ENCODE data around the gene TP53I11.

The TP53I11 gene, protein sequence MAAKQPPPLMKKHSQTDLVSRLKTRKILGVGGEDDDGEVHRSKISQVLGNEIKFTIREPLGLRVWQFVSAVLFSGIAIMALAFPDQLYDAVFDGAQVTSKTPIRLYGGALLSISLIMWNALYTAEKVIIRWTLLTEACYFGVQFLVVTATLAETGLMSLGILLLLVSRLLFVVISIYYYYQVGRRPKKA

GRCh38 chr11:44950625-44951476, at the start of gene TP53I11:
Gene TP53I11 (minus strand): TSS chr11:44950883. CDS start chr11:44938335, 12,548 bp downstream.
- DNase-seq: no peak

DNA sequence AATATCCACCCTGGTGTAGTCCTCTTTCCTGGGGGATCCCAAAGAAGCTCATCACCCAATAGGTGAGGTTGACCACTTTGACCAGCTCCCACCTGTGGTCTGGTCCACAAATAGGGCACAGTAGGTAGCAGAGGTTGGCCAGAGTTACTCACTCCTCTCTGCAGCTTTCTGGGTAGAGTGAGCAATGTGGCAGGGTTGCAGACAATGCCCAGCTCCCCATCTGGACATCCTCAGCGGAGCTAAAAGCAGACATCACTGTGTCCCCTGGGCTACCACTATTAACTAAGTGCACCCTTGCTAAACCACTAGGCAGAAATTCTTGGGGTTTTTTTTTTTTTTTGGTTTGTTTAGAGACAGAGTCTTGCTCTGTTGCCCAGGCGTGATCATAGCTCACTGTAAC, 48.4 kb upstream of the TP53I11 start:
- DNase-seq: no peak

- DNase-seq: no peak
These were observed 47.4 kb upstream of the TP53I11 start for GRCh38 chr11:44998051-44998450.

GRCh38 chr11:44997566-44997965, 46.9 kb upstream of the TP53I11 start:
- DNase-seq: no peak

GRCh38 chr11:44994753-44995152, 44.1 kb upstream of the TP53I11 start:
- DNase-seq: no peak

GRCh38 chr11:44993971-44994704, 43.5 kb upstream of the TP53I11 start:
- no peak for DNase-seq

DNA sequence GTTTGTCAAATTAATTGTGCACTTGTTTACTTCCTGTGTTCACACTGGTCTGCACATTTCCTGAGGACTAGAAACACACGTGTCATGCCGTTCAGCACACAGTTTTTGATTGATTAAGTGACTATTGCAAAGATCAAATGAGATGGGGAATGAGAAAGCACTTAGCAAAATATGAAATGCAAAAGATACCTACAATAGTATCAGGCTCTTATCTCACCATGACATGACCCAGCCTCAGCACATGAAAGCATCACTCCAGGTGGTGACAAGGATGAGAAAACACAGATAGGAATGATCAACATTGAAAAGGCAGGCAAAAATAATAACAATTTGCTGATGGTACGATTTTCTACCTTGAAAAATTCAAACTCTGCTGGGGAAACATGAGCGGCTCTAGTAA, 42.1 kb upstream of the TP53I11 start:
- DNase-seq: no peak

- no peak for DNase-seq
These were observed 41.5 kb upstream of the TP53I11 start for GRCh38 chr11:44992181-44992582.

- no peak for DNase-seq
These were observed 40.0 kb upstream of the TP53I11 start for GRCh38 chr11:44990665-44991064.

- no peak for DNase-seq
These were observed 39.3 kb upstream of the TP53I11 start for GRCh38 chr11:44989831-44990566.

GRCh38 chr11:44988981-44989635, 38.4 kb upstream of the TP53I11 start:
- DNase-seq: no peak

- DNase-seq: no peak
These were observed 37.4 kb upstream of the TP53I11 start for GRCh38 chr11:44988111-44988510.

- no peak for DNase-seq
These were observed 36.8 kb upstream of the TP53I11 start for GRCh38 chr11:44987506-44987905.

- no peak for DNase-seq
These were observed 35.6 kb upstream of the TP53I11 start for GRCh38 chr11:44986315-44986714.

DNA sequence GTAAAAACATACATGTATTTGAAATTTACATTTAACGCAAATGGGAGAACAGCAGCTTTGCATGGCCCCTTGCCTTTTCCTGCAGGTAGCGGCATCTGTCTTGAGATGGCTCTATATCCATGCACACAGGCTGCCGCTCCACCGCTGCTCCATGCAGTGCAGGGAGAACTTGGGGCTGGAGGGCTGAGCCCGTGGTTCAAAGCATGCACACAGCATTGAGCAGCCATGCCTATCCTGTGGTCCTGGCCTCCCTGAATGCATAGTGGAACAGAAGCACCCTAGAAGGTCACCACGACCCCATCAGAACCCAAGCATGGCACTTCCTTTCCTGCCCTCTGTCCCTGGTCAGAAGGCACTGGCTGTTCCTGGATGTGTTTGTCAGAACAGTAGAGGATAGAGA, 35.0 kb upstream of the TP53I11 start:
- DNase-seq: no peak

GRCh38 chr11:44983786-44984185, 33.1 kb upstream of the TP53I11 start:
- no peak for DNase-seq

DNA sequence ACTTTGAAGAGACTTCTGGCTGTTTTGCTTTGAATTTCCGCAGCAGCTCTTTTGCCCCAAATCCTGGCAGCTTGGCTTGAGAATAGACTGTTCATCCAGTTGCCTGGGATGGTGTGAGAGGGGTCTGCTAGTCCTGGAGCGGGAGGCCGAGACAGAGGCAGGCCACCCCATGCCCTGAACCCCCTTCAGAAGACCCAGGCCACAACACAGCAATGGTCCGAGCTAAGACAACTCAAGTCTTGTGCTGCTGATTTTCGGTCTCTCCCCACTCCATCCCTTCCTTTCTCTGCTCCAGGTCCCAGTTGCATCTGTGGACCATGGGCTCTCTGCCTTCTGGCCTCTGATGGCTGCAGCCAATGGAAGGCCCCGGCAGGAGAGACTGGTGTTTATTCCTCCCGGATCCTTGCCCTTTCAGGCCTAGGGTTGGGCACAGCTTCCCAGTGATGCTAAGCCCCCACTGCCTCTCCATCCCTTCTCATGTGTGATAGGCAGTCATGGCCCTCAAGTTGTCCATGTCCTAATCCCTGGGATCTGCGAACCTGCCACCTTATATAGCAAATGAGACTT, 31.9 kb upstream of the TP53I11 start:
- no peak for DNase-seq

DNA sequence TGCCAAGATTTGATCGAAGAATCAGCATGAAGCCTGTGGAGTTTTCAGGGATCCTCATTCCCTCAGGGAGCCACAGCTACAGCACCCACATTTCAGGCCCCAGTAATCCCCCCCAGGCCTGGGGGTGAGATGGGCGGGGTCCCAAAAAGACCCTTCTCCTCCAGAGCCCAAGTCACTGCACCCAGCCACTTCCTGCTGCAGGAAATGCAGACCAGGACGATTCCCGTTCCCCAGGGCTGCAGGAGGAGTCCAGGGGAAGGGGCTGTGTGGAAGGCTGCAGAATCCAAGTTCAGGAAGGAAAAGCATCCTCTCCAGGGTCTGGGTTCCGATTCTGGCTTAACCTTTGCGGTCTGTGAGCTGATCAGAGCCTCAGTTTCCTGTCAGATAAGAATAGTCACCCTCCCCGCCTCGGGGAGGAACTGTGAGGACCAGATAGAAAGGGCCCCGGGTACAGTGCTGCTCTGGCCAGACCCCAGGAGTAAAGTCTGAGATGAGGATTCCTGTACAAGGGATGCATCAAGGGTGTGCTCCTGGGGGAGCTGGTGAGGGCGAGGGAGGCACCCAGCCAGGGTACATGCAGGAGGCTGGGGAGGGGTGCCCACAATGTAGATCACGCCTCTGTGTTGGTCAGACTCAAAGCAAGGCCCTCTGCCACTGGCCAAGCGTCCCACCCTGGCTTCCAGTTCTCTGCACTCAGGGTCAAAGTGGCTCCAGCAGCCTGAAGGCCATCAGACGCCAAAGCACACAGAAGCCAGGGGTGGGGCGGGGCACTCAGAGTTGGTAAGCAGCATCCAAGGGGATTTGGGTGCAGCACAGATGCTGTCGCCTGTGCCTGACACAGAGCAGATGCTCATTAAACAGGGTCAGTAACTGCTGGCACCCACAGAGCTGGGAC, 30.1 kb upstream of the TP53I11 start:
- DNase-seq: no peak

DNA sequence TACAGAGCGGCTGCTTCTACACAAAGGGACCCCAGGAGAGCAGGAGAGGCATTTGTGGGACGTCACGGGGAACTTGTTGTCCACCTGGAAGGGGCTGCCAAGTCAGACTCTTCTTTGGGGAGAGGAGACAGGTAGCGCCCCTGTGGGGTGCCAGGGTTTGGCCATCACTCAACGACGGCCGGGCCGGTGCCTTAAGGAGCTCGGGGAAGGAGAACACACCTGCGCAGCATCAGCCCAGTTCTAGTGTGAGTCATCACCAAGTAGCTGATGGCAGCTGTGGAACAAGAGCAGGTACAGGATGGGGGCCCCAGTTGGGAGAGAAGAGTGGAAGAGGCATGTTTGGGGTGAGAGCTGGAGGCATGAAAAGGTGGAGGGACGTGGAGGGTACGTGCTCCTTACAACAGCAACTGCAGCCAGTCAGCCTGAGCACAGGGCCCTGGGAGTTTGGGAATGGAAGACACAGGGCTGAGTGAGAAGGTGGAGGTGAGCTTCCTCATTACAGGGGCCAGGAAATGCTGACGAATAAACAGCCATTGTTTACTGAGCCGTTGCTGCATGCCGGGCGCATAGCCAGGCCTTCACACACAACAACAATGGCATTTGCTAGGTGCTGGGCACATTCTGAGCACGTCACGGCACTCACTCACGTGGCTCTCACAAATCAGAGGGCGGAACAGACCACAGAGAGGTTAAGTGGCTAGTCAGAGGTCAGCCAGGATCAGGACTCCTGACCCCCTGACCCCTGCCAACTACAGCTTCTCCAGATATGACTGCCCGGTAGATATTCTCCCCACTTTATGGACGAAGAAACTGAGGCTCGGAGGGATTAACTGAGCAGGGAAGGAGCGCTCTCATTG, 29.1 kb upstream of the TP53I11 start:
- DNase-seq: no peak

GRCh38 chr11:44978961-44979331, 28.3 kb upstream of the TP53I11 start:
- no peak for DNase-seq

Data from Kasumi-1 (cell line).